H1 (cell line): ENCODE data around the gene GOLGA3. TPM values are rescaled to one million over a fixed set of nuclear protein-coding genes. Genes with fewer than 3 reads are reported as not detected.

Experiments used
- CTCF ChIA-PET: fragments of 300-600 bp; sonication (Branson Sonifier 250); formaldehyde crosslinking; loops from one replicate; lab custom pipeline; 2021; ENCODE audit not compliant: partially characterized antibody; lab: Charles Lee
- POLR2A ChIA-PET: fragments of 300-600 bp; sonication (Branson Sonifier 250); formaldehyde crosslinking; loops from one replicate; lab custom pipeline; 2021; ENCODE audit warnings: inconsistent platforms; ENCODE audit not compliant: partially characterized antibody; lab: Charles Lee
- DNase-seq, 2 experiments: peaks; one replicate each; pipeline versions ENCODE4 v3.0.0 to v3.0.0-alpha.2; 2010 to 2022; ENCODE audit warnings: low spot score in 2 of 2, low read depth in 1 of 2, mixed read lengths in 1 of 2
- FAIRE-seq: peaks from 2 replicates; lab custom pipeline; 2011; peaks lifted over from hg19 to GRCh38; lab: Jason Lieb, UNC
- H2AFZ ChIP-seq: 2 replicates; pipeline ENCODE4 v1.8.1; 2012; ENCODE audit warnings: low read length, inconsistent platforms
- H2AK5ac ChIP-seq: 2 replicates; pipeline ENCODE4 v1.6.1; 2013; ENCODE audit warnings: low read depth, low read length
- H2BK120ac ChIP-seq: replicated peaks from 2 replicates; pipeline ENCODE3; 2013; ENCODE audit warnings: low read depth, low read length, inconsistent platforms
- H2BK12ac ChIP-seq: 2 replicates; pipeline ENCODE4 v1.6.1; 2013; ENCODE audit warnings: low read depth, low read length
- H2BK15ac ChIP-seq: 2 replicates; pipeline ENCODE4 v1.6.1; 2013; ENCODE audit warnings: low read length
- H2BK20ac ChIP-seq: 2 replicates; pipeline ENCODE4 v1.6.1; 2013; ENCODE audit warnings: low read length
- H2BK5ac ChIP-seq: 2 replicates; pipeline ENCODE4 v1.6.1; 2013; ENCODE audit warnings: low read depth, low read length
- H3K14ac ChIP-seq: 2 replicates; pipeline ENCODE4 v1.6.1; 2013; ENCODE audit warnings: inconsistent platforms; ENCODE audit not compliant: insufficient read length
- H3K18ac ChIP-seq: 2 replicates; pipeline ENCODE4 v1.6.1; 2013; ENCODE audit warnings: low read length; ENCODE audit errors: extremely low read depth
- H3K23ac ChIP-seq: 2 replicates; pipeline ENCODE4 v1.6.1; 2013; ENCODE audit warnings: inconsistent platforms; ENCODE audit not compliant: insufficient read length
- H3K23me2 ChIP-seq: 2 replicates; pipeline ENCODE4 v1.6.1; 2013; ENCODE audit warnings: low read depth, low read length
- H3K27ac ChIP-seq: 2 replicates; pipeline ENCODE4 v1.6.1; 2011; ENCODE audit warnings: low read depth, low read length, inconsistent platforms
- H3K27me3 ChIP-seq, 4 experiments: replicated peaks in 1 of 4; 1 replicate in 1 of 4; 2 replicates in 3 of 4; pipeline versions ENCODE4 v1.6.1 to v1.8.1; 2011 to 2013; ENCODE audit warnings: low read length in 3 of 4, mild to moderate bottlenecking in 3 of 4, inconsistent platforms in 2 of 4, mixed read lengths in 2 of 4, moderate library complexity in 1 of 4; ENCODE audit not compliant: control insufficient read depth in 3 of 4, insufficient read depth in 3 of 4; ENCODE audit errors: extremely low read depth in 1 of 4
- H3K36me3 ChIP-seq, 4 experiments: 2 replicates each; pipeline versions ENCODE4 v1.6.1 to v1.8.1; 2011 to 2013; ENCODE audit warnings: mild to moderate bottlenecking in 4 of 4, low read length in 3 of 4, moderate library complexity in 2 of 4, control low read depth in 1 of 4, inconsistent platforms in 1 of 4; ENCODE audit not compliant: insufficient read depth in 4 of 4, control insufficient read depth in 2 of 4
- H3K4ac ChIP-seq: replicated peaks from 2 replicates; pipeline ENCODE3; 2013; ENCODE audit warnings: low read length, low read depth, mixed read lengths, inconsistent platforms; ENCODE audit not compliant: insufficient read length
- H3K4me1 ChIP-seq, 4 experiments: replicated peaks in 1 of 4; 1 replicate in 1 of 4; 2 replicates in 3 of 4; pipeline versions ENCODE4 v1.6.1 to v1.8.1; 2011 to 2013; ENCODE audit warnings: low read length in 3 of 4, inconsistent platforms in 2 of 4, mixed read lengths in 1 of 4; ENCODE audit not compliant: insufficient read depth in 4 of 4, control insufficient read depth in 3 of 4
- H3K4me2 ChIP-seq, 2 experiments: 2 replicates each; pipeline versions ENCODE4 v1.6.1 to v1.8.1; 2011 to 2013; ENCODE audit warnings: low read depth in 2 of 2, low read length in 2 of 2, control low read depth in 1 of 2, inconsistent platforms in 1 of 2, mild to moderate bottlenecking in 1 of 2; ENCODE audit not compliant: insufficient read depth in 1 of 2
- H3K4me3 ChIP-seq, 4 experiments: fragments of 200-600, 300-600 bp in 1 of 4; sonication (generic), shearing (Covaris generic), sonication (Bioruptor Twin) in 1 of 4; 2 replicates each; pipeline versions ENCODE4 v1.5.1 to v1.8.1; 2011 to 2016; ENCODE audit warnings: low read length in 4 of 4, low read depth in 3 of 4, control low read depth in 2 of 4, inconsistent platforms in 2 of 4, mild to moderate bottlenecking in 2 of 4, mixed read lengths in 1 of 4, moderate library complexity in 1 of 4; ENCODE audit not compliant: insufficient read depth in 2 of 4; ENCODE audit errors: extremely low read depth in 1 of 4
- H3K56ac ChIP-seq: replicated peaks from 2 replicates; pipeline ENCODE3; 2013; ENCODE audit warnings: low read depth, mild to moderate bottlenecking, mixed read lengths, low read length, inconsistent platforms; ENCODE audit not compliant: insufficient read length
- H3K79me1 ChIP-seq: 2 replicates; pipeline ENCODE4 v1.6.1; 2013; ENCODE audit warnings: low read depth, low read length, control low read depth
- H3K79me2 ChIP-seq, 2 experiments: 2 replicates each; pipeline versions ENCODE4 v1.6.1 to v1.8.1; 2012 to 2013; ENCODE audit warnings: low read length in 2 of 2, mild to moderate bottlenecking in 2 of 2, inconsistent platforms in 1 of 2; ENCODE audit not compliant: insufficient read depth in 2 of 2, control insufficient read depth in 1 of 2
- H3K9ac ChIP-seq, 4 experiments: replicated peaks in 1 of 4; 1 replicate in 1 of 4; 2 replicates in 3 of 4; pipeline versions ENCODE4 v1.6.1 to v1.8.1; 2011 to 2013; ENCODE audit warnings: low read depth in 3 of 4, low read length in 3 of 4, control low read depth in 2 of 4, mild to moderate bottlenecking in 2 of 4, moderate library complexity in 2 of 4, inconsistent platforms in 1 of 4; ENCODE audit errors: extremely low read depth in 1 of 4
- H3K9me3 ChIP-seq, 2 experiments: 2 replicates each; pipeline versions ENCODE4 v1.6.1 to v1.8.1; 2012 to 2013; ENCODE audit warnings: mild to moderate bottlenecking in 2 of 2, moderate library complexity in 2 of 2, control low read depth in 1 of 2, inconsistent platforms in 1 of 2, low read depth in 1 of 2, low read length in 1 of 2, mixed read lengths in 1 of 2; ENCODE audit not compliant: insufficient read depth in 2 of 2
- H4K20me1 ChIP-seq, 2 experiments: replicated peaks in 1 of 2; 2 replicates each; pipeline versions ENCODE3 to v1.8.1; 2011 to 2013; ENCODE audit warnings: inconsistent platforms in 2 of 2, low read length in 2 of 2, mild to moderate bottlenecking in 1 of 2; ENCODE audit not compliant: insufficient read depth in 2 of 2, control insufficient read depth in 1 of 2
- H4K5ac ChIP-seq: 2 replicates; pipeline ENCODE4 v1.6.1; 2013; ENCODE audit warnings: low read length, low read depth, mixed read lengths, inconsistent platforms; ENCODE audit not compliant: insufficient read length
- H4K8ac ChIP-seq: 2 replicates; pipeline ENCODE4 v1.8.0; 2013; ENCODE audit warnings: mild to moderate bottlenecking, moderate library complexity, low read length, inconsistent platforms; ENCODE audit not compliant: insufficient read depth; ENCODE audit errors: extremely low read depth
- H4K91ac ChIP-seq: replicated peaks from 2 replicates; pipeline ENCODE3; 2013; ENCODE audit warnings: low read length, mixed read lengths, inconsistent platforms; ENCODE audit not compliant: insufficient read length
- BACH1 ChIP-seq: IDR thresholded peaks from 2 replicates; pipeline ENCODE4 v1.6.1; 2012; ENCODE audit warnings: low read length, improper control_type of control experiment
- CREB1 ChIP-seq: IDR thresholded peaks from 2 replicates; pipeline ENCODE4 v1.6.1; 2012; ENCODE audit warnings: inconsistent platforms
- CTBP2 ChIP-seq: IDR thresholded peaks from 2 replicates; pipeline ENCODE4 v1.7.0; 2011; ENCODE audit warnings: borderline replicate concordance, mild to moderate bottlenecking, moderate library complexity, mixed read lengths, low read length; ENCODE audit not compliant: insufficient read depth, insufficient read length
- HDAC6 ChIP-seq: IDR thresholded peaks from one replicate; pipeline ENCODE4 v1.7.1; 2012; ENCODE audit warnings: low read depth, mild to moderate bottlenecking, inconsistent platforms, low read length, moderate library complexity
- JUN ChIP-seq: IDR thresholded peaks from 2 replicates; pipeline ENCODE4 v1.6.1; 2011; ENCODE audit warnings: low read depth, mild to moderate bottlenecking, improper control_type of control experiment, low read length
- JUND ChIP-seq: IDR thresholded peaks from 2 replicates; pipeline ENCODE4 v1.6.1; 2011; ENCODE audit warnings: mild to moderate bottlenecking, improper control_type of control experiment, low read length
- KDM4A ChIP-seq: IDR thresholded peaks from one replicate; pipeline ENCODE4 v1.7.1; 2012; ENCODE audit warnings: low read depth, mild to moderate bottlenecking, moderate library complexity, low read length, inconsistent platforms; ENCODE audit not compliant: severe bottlenecking
- MAFK ChIP-seq: IDR thresholded peaks from 2 replicates; pipeline ENCODE4 v1.6.1; 2012; ENCODE audit warnings: low read depth, mild to moderate bottlenecking, improper control_type of control experiment, low read length
- NANOG ChIP-seq: IDR thresholded peaks from 2 replicates; pipeline ENCODE4 v1.6.1; 2011; ENCODE audit warnings: low read length, low read depth, mild to moderate bottlenecking, inconsistent platforms; ENCODE audit not compliant: insufficient read depth, poor library complexity, severe bottlenecking
- POLR2AphosphoS5 ChIP-seq: IDR thresholded peaks from 2 replicates; pipeline ENCODE4 v1.6.1; 2011; ENCODE audit warnings: low read depth, low read length
- SP1 ChIP-seq: IDR thresholded peaks from 2 replicates; pipeline ENCODE4 v1.6.1; 2011; ENCODE audit warnings: low read depth, low read length
- SUZ12 ChIP-seq: fragments of 200-600 bp; sonication (generic); IDR thresholded peaks from 2 replicates; pipeline ENCODE4 v1.6.1; 2012; ENCODE audit warnings: mild to moderate bottlenecking, inconsistent platforms, low read length, moderate library complexity, mixed read lengths
- TAF1 ChIP-seq: IDR thresholded peaks from 2 replicates; pipeline ENCODE4 v1.6.1; 2011; ENCODE audit warnings: mild to moderate bottlenecking, low read depth, low read length
- TCF12 ChIP-seq: IDR thresholded peaks from 2 replicates; pipeline ENCODE4 v1.6.1; 2011; ENCODE audit warnings: low read depth, mild to moderate bottlenecking, low read length
- TEAD4 ChIP-seq: IDR thresholded peaks from 2 replicates; pipeline ENCODE4 v1.6.1; 2012; ENCODE audit warnings: low read depth, low read length, inconsistent platforms, mixed read lengths
- WGBS, 2 experiments: shearing (Covaris generic) in 1 of 2; methylation state at CpG; one replicate each; pipeline versions ENCODE4 v1.1.6 to v1.1.7; 2013 to 2015; ENCODE audit warnings: low lambda C conversion rate in 2 of 2, mixed read lengths in 2 of 2, inconsistent platforms in 1 of 2, low coverage in 1 of 2, missing lambda C conversion rate in 1 of 2; ENCODE audit not compliant: insufficient replicate concordance in 2 of 2, insufficient coverage in 1 of 2, insufficient read length in 1 of 2; ENCODE audit errors: extremely low coverage in 1 of 2, missing lambda C conversion rate in 1 of 2; 5-methylcytosine and 5-hydroxymethylcytosine counted together
- polyA plus RNA-seq, 7 experiments: library from polyadenylated mRNA; depleted of rRNA in 3 of 7; stranded (reverse) in 5 of 7; unstranded in 2 of 7; fragments of >200 nt in 5 of 7; fragments of 200-250 nt in 2 of 7; gene quantifications; 1 replicate in 5 of 7; 2 replicates in 1 of 7; 4 replicates in 1 of 7; pipeline versions ENCODE4 v1.2.1 to v1.2.3, GENCODE V29; 2011 to 2013; ENCODE audit warnings: missing spikeins in 2 of 7, mixed read lengths in 2 of 7
- total RNA-seq: library from RNA; stranded (reverse); fragmentation: NEBNext Ultra II Directional; extraction: Animal tissue kit (Norgen Biotek cat#: 25700); gene quantifications from 2 replicates; pipeline ENCODE4 v1.2.1, GENCODE V29; 2021

The GOLGA3 gene
- total and polyA plus RNA-seq, 2 of the 8 experiments (the other 6 are each of a cell fraction or from before 2014, with no cell fraction given) = 6.4 to 33.1 TPM

GRCh38 chr12:132842449-132843045 lies 13.9 kb upstream of the GOLGA3 start:
- CTCF ChIA-PET = interaction anchor here (1.4 kb wide), 1 partner anchor 14 kb away, joined by 3 read pairs; the partner anchor contains the start of gene GOLGA3
- H3K4me3 ChIP-seq = no peak overlapping the region
- no peaks in the 10 kb centered on the region for H3K23me2 ChIP-seq
- H3K36me3 ChIP-seq = peaks cover 5 to 53% (median 12%) of the 10 kb centered on the region in 4 experiments; a peak in 7 of 8 replicates
- no peak overlapping the region for H2BK15ac ChIP-seq
- H3K56ac ChIP-seq = no peak overlapping the region
- peaks cover 0 to 3% (median 1%) of the 10 kb centered on the region in 4 experiments; a peak in 1 of 7 replicates for H3K4me1 ChIP-seq
- no peak overlapping the region for H4K91ac ChIP-seq
- no peaks in the 10 kb centered on the region for H3K79me2 ChIP-seq
- no peak overlapping the region for H2AFZ ChIP-seq
- FAIRE-seq = no peak
- no peak overlapping the region for H2BK5ac ChIP-seq
- no peaks in the 10 kb centered on the region for H3K27me3 ChIP-seq
- DNase-seq = no peak
- no peak overlapping the region for H3K9ac ChIP-seq
- no peak overlapping the region for H2BK120ac ChIP-seq
- no peak overlapping the region for H3K23ac ChIP-seq
- no peak overlapping the region for H3K4ac ChIP-seq
- peaks cover 1 to 2% of the 10 kb centered on the region in 2 experiments for H4K20me1 ChIP-seq
- H3K4me2 ChIP-seq = no peak overlapping the region
- H4K8ac ChIP-seq = no peak overlapping the region
- no peaks in the 10 kb centered on the region for H3K9me3 ChIP-seq
- H3K14ac ChIP-seq = no peak overlapping the region
- H3K27ac ChIP-seq = no peak overlapping the region
- no peak overlapping the region for H3K18ac ChIP-seq
- no peak overlapping the region for H2BK20ac ChIP-seq
- no peak overlapping the region for H2AK5ac ChIP-seq
- no peak overlapping the region for H4K5ac ChIP-seq
- no peaks in the 10 kb centered on the region for H3K79me1 ChIP-seq
- no peak overlapping the region for H2BK12ac ChIP-seq
- POLR2A ChIA-PET = interaction anchor here (0.5 kb wide), 1 partner anchor 43 kb away, joined by 3 read pairs; no protein-coding TSS in a partner anchor
- WGBS, 2 experiments = 93% methylated on average over 21 of the region's 21 CpGs; no CpG with 5 or more reads in 1 of the 2 experiments
- TF ChIP-seq SP1 = no peak
- no peak for TF ChIP-seq MAFK
- TF ChIP-seq SUZ12 = no peak
- TF ChIP-seq NANOG = no peak
- TF ChIP-seq CTBP2 = no peak
- no peak for TF ChIP-seq TCF12
- no peak for TF ChIP-seq TEAD4
- TF ChIP-seq BACH1 = no peak
- no peak for TF ChIP-seq KDM4A
- TF ChIP-seq TAF1 = no peak
- no peak for TF ChIP-seq POLR2AphosphoS5
- TF ChIP-seq JUND = no peak
- no peak for TF ChIP-seq CREB1
- no peak for TF ChIP-seq JUN
- no peak for TF ChIP-seq HDAC6
